Neural cell (in vitro differentiated cells): ENCODE results near the gene PNMA8C.

Experiments
- CTCF ChIP-seq: fragments of 450-650 bp; IDR thresholded peaks from 2 replicates; pipeline ENCODE4 v1.5.1; 2014; ENCODE audit warnings: antibody characterized with exemption, mild to moderate bottlenecking, moderate library complexity; ENCODE audit not compliant: poor library complexity, severe bottlenecking
- EP300 ChIP-seq: fragments of 450-650 bp; conservative IDR thresholded peaks from 2 replicates; pipeline ENCODE4 v1.6.1; 2014; ENCODE audit warnings: antibody characterized with exemption, mild to moderate bottlenecking, moderate library complexity; ENCODE audit not compliant: poor library complexity, severe bottlenecking
- POLR2AphosphoS5 ChIP-seq: IDR thresholded peaks from 2 replicates; pipeline ENCODE4 v1.6.1; 2012

- TF ChIP-seq EP300 (no peak), CTCF (no peak), POLR2AphosphoS5 (no peak)
These were observed 3.1 kb upstream of the PNMA8C start for GRCh38 chr19:46431824-46432223.
